GM19035 (cell line): ENCODE results near the gene S100PBP.

Source experiments
- ATAC-seq: cut with Tn5 transposase; IDR thresholded peaks from one replicate; pipeline ENCODE4 v1.9.1; 2021; ENCODE audit not compliant: unreplicated experiment

Gene S100PBP

GRCh38 chr1:32868806-32869455 lies 51.5 kb downstream of the S100PBP start:
- no peak for ATAC-seq

DNA sequence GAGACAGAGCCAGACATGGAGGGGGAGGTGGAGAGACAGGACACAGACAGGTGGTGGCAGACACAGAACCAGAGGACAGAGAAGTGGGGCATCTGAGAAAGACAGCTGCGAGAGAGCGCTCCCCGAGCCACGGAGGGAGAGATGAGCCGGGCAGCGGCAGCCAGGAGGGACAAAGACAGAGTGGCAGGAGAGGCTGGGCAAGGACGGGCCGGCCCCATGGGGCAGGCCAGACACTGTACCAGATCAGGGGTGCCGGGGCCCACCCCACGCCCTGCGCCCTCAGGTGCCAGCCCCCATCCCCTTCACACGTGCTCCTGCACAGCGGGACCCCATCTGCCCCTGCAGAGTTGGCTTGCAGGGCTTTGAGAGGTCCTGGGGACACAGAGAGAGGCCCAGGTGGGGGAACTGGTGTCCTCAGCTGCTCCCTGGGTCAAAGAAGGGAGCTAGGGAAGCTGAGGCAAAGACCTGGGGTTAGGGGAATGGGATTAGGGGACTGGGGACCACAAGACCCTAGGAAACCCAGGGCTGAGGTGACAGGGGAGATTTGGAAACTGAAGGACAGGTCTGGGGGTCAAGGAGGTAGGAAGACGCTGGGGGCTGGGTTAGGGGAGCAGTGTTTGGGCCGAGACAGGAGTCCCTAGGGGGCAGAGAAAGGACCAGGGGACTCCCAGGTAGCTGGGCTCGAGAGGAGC lies 52.6 kb downstream of the S100PBP start:
- no peak for ATAC-seq

GRCh38 chr1:32870615-32871363 lies 53.3 kb downstream of the S100PBP start, which contains the start of gene FNDC5:
Gene FNDC5 (minus strand): TSS chr1:32870912.
- no peak for ATAC-seq

GRCh38 chr1:32871364-32872191 lies 54.1 kb downstream of the S100PBP start:
- ATAC-seq = no peak

- no peak for ATAC-seq
Observed at GRCh38 chr1:32872192-32872460, 54.7 kb downstream of the S100PBP start.

- no peak for ATAC-seq
Observed at GRCh38 chr1:32873484-32873883, 56.0 kb downstream of the S100PBP start.

GRCh38 chr1:32874860-32875752 lies 57.7 kb downstream of the S100PBP start:
- no peak for ATAC-seq

DNA sequence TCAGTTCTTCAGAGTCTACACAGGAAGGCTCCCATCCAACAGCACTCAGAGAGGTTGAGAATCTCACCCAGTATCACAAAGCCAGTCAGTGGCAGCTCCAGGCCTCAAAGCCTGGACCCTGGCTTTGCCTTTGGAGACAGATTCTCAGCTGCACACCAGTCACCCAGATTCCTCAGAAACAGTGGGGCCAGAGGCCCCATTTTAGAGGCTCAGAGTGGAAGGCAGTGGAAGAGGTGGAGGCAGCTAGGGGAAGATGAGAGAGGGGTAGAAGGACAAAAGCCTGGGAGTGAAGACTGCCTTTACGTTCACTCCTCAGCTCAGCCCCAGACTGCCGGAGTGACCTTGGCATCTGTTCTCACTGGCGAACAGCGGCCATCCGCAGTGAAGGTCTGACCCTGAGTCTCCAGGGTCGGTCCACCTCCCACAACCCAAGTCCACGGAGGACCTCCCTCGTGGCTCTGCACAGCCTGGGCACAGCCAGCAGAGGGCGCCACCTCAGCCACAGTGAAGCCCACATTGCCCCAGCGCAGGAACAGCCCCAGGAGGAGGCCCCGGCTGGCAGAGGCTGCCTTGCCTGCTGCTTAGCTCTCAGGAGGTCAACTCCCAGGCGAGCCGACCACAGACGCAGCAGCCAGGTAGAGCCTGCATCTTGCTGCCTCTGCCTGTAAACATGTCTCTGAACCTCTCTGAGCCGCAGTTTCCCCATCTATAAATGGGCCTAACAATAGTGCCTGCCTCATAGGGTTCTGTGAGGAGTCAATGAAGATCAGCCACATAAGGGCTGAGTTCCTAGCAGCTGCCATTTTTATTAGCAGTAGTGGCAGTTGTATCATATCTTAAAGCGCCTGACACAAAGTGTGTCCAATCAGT lies 59.1 kb downstream of the S100PBP start:
- no peak for ATAC-seq

- no peak for ATAC-seq
Observed at GRCh38 chr1:32877211-32878110, 60.0 kb downstream of the S100PBP start.

- ATAC-seq = no peak
Observed at GRCh38 chr1:32878183-32878582, 60.7 kb downstream of the S100PBP start.

- ATAC-seq = no peak
Observed at GRCh38 chr1:32878637-32879041, 61.2 kb downstream of the S100PBP start.

- no peak for ATAC-seq
Observed at GRCh38 chr1:32881291-32881690, 63.8 kb downstream of the S100PBP start.

DNA sequence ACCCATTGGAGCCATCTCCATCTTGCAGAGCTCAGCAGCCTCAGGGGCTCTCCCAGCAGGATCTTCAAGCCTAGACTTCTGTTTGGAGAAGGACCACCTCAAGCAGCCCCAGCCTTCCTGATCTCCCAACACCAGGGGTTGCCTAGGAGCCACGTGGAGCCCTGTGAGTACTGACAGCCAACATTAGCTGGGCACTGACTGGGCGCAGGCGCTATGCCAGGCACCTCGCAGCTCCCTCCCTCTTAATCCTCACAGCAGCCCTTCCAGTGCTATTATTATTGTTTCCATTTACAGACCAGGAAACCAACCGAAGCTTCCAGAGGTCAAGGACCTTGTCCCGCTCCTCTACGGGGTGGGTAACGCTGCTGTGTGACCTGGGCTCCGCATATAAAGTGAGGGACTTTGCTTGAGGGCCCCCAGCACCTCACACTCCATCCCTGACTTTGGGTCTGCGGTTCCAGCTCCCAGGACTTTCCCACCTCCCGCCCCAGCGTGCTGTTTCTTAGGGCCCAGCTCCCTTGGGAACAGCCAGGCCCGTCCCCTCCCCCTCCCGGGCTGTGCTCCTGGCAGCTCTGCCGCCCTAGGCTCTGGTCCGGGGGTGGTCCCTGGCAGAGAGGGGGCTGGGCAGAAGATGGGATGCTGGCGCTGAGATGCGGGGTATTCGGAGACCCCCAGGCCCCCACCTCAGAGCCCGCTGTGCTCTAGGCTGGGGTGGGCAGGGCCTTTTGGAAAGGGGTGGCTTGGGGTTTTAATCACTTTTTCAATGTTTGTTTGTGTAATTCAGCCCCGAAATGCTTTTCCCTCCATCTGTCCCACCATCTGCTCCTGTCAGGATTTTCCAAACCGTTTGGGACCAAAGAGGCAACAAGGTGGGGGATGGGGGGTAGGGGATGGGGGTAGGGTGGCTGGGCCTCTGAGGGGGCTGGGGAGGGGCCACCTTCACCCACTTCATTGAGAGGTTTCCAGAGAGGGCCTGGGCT lies 64.7 kb downstream of the S100PBP start:
- no peak for ATAC-seq

DNA sequence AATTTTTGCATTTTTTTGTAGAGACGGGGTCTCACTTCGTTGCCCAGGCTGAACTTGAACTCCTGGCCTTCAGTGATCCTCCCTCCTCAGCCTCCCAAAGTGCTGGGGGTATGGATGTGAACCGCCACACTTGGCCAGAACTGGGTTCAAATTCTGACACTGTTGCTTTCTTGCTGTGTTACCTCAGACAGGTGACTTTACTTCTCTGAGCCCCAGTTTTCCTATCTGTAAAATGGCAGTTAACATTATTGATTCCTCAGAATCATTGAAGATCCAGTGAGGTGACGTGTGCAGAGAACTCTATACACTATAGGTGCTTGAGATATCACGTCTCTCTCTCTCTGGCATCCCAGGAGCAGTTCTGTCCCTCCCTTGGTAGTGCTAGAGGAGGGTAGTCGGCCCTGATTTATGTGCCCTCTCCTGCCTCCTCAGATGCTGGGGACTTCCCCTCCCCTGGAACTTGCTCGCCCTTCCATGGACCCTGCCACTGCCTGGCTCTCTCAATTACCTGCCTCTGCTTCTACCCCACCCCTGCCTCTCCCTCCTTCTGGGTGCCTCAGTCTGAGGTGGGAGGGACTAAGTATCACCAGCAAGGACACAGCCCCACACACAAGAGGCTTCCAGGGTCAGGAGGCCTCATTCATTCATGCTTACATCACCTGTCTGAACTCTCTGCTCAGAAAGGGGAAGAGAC lies 66.0 kb downstream of the S100PBP start:
- no peak for ATAC-seq

DNA sequence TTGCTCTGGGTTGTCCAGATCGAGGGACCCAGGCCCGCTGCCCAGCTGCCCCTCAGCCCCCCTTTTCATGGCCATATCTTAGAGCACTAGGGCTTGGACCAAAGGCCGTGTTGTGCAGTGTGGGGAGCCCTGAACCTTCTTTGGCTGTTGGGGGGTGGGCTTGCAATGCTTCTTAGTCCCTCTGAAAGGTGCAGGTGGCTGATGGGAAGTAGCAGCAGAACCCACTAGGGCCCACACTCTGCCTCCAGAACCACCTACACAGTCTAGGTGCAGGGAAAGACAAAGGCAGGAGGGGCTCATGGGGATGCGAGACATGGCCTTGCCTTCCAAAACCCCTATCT lies 66.5 kb downstream of the S100PBP start:
- ATAC-seq = no peak

- no peak for ATAC-seq
Observed at GRCh38 chr1:32884726-32885125, 67.3 kb downstream of the S100PBP start.

GRCh38 chr1:32885676-32886003 lies 68.2 kb downstream of the S100PBP start:
- ATAC-seq = no peak
